Measurements from ENCODE around the gene ABCA9. TPM values are rescaled to one million over a fixed set of nuclear protein-coding genes. Genes with fewer than 3 reads are reported as not detected.
"Not testable (repeated sequence)": the region's sequence is repeated elsewhere in the genome, so short reads cannot be mapped to it uniquely, and the experiment has no call there.

The ABCA9 gene
- total RNA-seq, 1 donor from 2014 or later, result 0.13 TPM

DNA sequence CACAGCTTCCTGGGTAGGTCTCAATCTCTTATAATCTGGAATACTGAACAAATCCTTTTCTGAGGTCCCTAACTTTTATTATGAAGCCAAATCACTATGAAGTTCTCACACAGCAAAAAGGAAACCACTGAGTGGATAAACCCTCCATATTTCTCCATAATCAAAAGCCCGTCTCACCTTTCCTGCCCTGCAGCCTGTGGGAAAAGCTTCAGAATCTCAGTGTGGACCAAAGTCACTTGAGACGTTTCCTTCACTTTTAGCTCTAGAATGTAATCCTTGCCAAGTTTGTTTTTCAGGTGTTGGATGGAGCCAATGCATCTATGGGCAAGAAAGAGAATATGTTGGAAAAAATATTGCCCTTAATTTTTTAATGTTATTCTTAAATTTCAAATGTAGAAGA lies 22.0 kb upstream of the ABCA9 start:
- no peaks in the 10 kb centered on the region for H4K20me1 ChIP-seq (ENCODE audit: low read depth)
- peaks cover 6% of the 10 kb centered on the region for H3K4me1 Mint-ChIP-seq
- no peak overlapping the region for H2AFZ ChIP-seq (replicated peaks)
- H3K9ac ChIP-seq, result no peak overlapping the region
- no peaks in the 10 kb centered on the region for H3K27me3 ChIP-seq
- no peak overlapping the region for H3K4me2 ChIP-seq
- H3K36me3 Mint-ChIP-seq, result no peaks in the 10 kb centered on the region
- no peak overlapping the region for H3K4me3 Mint-ChIP-seq
- peaks cover 14% of the 10 kb centered on the region for H3K9me3 Mint-ChIP-seq
- H3K4me3 ChIP-seq, result no peak overlapping the region
- no peak overlapping the region for H3K27ac Mint-ChIP-seq
- TF ChIP-seq, protein P1, sequence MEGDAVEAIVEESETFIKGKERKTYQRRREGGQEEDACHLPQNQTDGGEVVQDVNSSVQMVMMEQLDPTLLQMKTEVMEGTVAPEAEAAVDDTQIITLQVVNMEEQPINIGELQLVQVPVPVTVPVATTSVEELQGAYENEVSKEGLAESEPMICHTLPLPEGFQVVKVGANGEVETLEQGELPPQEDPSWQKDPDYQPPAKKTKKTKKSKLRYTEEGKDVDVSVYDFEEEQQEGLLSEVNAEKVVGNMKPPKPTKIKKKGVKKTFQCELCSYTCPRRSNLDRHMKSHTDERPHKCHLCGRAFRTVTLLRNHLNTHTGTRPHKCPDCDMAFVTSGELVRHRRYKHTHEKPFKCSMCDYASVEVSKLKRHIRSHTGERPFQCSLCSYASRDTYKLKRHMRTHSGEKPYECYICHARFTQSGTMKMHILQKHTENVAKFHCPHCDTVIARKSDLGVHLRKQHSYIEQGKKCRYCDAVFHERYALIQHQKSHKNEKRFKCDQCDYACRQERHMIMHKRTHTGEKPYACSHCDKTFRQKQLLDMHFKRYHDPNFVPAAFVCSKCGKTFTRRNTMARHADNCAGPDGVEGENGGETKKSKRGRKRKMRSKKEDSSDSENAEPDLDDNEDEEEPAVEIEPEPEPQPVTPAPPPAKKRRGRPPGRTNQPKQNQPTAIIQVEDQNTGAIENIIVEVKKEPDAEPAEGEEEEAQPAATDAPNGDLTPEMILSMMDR (IDR thresholded peaks at IDR 0.05), result no peak
- TF ChIP-seq EZH2phosphoT487 (IDR thresholded peaks at IDR 0.05), result no peak
- TF ChIP-seq EZH2 (IDR thresholded peaks at IDR 0.05), result no peak
- no peak for DNase-seq (ENCODE audit: low spot score)
- no peaks in the 10 kb centered on the region for H3K79me2 ChIP-seq (ENCODE audit: low read depth)
- no peaks in the 10 kb centered on the region for H3F3A ChIP-seq (ENCODE audit: low read depth)
- no peaks in the 10 kb centered on the region for H3K4me1 ChIP-seq
- H3K9me3 ChIP-seq (ENCODE audit: low read depth), result no peaks in the 10 kb centered on the region
- H3K27ac ChIP-seq, result no peak overlapping the region
- H3K36me3 ChIP-seq, result no peaks in the 10 kb centered on the region
- peaks cover 4% of the 10 kb centered on the region for H3K27me3 Mint-ChIP-seq (ENCODE audit: insufficient read depth, low read depth)

DNA sequence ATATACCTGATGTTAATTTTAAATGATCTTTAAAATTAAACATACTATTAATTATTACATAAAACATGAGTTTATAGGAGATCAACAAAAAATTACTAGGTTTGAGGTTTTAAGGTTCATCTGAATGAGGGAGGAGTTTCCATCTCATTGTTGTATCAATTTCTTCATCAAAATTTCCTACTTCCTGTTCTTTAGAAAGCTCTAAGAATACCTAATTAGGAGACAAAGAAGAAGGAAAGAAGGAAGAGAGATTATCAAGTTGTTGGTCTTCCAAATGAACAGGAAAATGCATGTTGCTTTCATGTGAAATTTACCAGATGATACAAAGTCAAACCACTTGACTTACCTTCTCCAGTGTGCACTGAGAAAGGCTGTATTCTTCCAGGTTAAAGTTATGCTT lies 18.1 kb upstream of the ABCA9 start:
- no peaks in the 10 kb centered on the region for H3K36me3 Mint-ChIP-seq
- H3K9me3 ChIP-seq (ENCODE audit: low read depth), result no peaks in the 10 kb centered on the region
- DNase-seq (ENCODE audit: low spot score), result no peak
- no peak overlapping the region for H2AFZ ChIP-seq (replicated peaks)
- H3K27me3 ChIP-seq, result no peaks in the 10 kb centered on the region
- peaks cover 6% of the 10 kb centered on the region for H3K4me1 Mint-ChIP-seq
- no peak overlapping the region for H3K27ac ChIP-seq
- no peaks in the 10 kb centered on the region for H3K79me2 ChIP-seq (ENCODE audit: low read depth)
- H4K20me1 ChIP-seq (ENCODE audit: low read depth), result no peaks in the 10 kb centered on the region
- H3F3A ChIP-seq (ENCODE audit: low read depth), result no peaks in the 10 kb centered on the region
- H3K4me3 Mint-ChIP-seq, result no peak overlapping the region
- no peaks in the 10 kb centered on the region for H3K36me3 ChIP-seq
- no peaks in the 10 kb centered on the region for H3K4me1 ChIP-seq
- no peak overlapping the region for H3K9ac ChIP-seq
- H3K9me3 Mint-ChIP-seq, result peaks cover 19% of the 10 kb centered on the region
- H3K4me3 ChIP-seq, result no peak overlapping the region
- H3K27me3 Mint-ChIP-seq (ENCODE audit: insufficient read depth, low read depth), result peaks cover 3% of the 10 kb centered on the region
- no peak overlapping the region for H3K27ac Mint-ChIP-seq
- H3K4me2 ChIP-seq, result no peak overlapping the region
- TF ChIP-seq EZH2 (IDR thresholded peaks at IDR 0.05), result no peak
- TF ChIP-seq, protein P1 (IDR thresholded peaks at IDR 0.05), result no peak

DNA sequence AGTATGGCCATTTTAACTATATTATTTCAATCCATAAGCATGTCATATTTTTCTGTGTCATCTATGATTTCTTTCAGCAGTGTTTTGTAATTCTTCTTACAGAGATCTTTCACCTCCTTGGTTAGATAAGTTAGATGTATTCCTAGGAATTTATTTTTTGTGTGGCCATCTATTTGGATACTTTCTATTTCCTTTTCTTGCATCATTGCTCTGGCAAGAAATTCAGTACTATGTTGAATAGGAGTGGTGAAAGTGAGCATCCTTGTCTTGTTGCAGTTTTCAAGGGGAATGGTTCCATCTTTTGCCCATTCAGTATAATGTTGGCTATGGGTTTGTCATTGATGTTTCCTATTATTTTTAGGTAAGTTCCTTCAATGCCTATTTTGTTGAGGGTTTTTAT lies 15.1 kb upstream of the ABCA9 start:
- H3K27ac Mint-ChIP-seq, result no peak overlapping the region
- Histone ChIP-seq H3K79me2 (ENCODE audit: low read depth) (no peaks in the 10 kb centered on the region), H2AFZ (replicated peaks) (no peak overlapping the region), H3K4me1 (no peaks in the 10 kb centered on the region), H3K27me3 (no peaks in the 10 kb centered on the region), H3K36me3 (no peaks in the 10 kb centered on the region), H3F3A (ENCODE audit: low read depth) (no peaks in the 10 kb centered on the region), H3K4me2 (no peak overlapping the region), H3K4me3 (no peak overlapping the region), H3K9ac (no peak overlapping the region), H4K20me1 (ENCODE audit: low read depth) (no peaks in the 10 kb centered on the region), H3K9me3 (ENCODE audit: low read depth) (no peaks in the 10 kb centered on the region), H3K27ac (no peak overlapping the region)
- peaks cover 6% of the 10 kb centered on the region for H3K4me1 Mint-ChIP-seq
- H3K9me3 Mint-ChIP-seq, result peaks cover 19% of the 10 kb centered on the region
- TF ChIP-seq EZH2 (IDR thresholded peaks at IDR 0.05) (no peak), EZH2phosphoT487 (IDR thresholded peaks at IDR 0.05) (no peak)
- TF ChIP-seq, protein P1 (IDR thresholded peaks at IDR 0.05), result no peak
- no peak for DNase-seq (ENCODE audit: low spot score)
- H3K27me3 Mint-ChIP-seq (ENCODE audit: insufficient read depth, low read depth), result peaks cover 2% of the 10 kb centered on the region
- no peak overlapping the region for H3K4me3 Mint-ChIP-seq
- no peaks in the 10 kb centered on the region for H3K36me3 Mint-ChIP-seq

- peaks cover 12% of the 10 kb centered on the region for H3K4me1 Mint-ChIP-seq
- H3K27ac Mint-ChIP-seq, result not testable (repeated sequence)
These were observed 12.7 kb upstream of the ABCA9 start for GRCh38 chr17:69073392-69073791.

DNA sequence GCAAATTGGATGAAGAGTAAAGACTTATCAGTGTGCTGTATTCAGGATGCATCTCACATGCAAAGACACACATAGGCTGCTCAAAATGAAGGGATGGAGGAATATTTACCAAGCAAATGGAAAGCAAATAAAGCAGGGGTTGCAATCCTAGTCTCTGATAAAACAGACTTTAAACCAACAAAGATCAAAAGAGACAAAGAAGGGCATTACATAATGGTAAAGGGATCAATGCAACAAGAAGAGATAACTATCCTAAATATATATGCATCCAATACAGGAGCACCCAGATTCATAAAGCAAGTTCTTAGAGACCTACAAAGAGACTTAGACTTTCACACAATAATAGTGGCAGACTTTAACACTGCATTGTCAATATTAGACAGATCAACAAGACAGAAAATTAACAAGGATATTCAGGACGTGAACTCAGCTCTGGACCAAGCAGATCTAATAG lies 12.1 kb upstream of the ABCA9 start:
- not testable (repeated sequence) for H3K27me3 ChIP-seq; H2AFZ ChIP-seq (replicated peaks); H4K20me1 ChIP-seq (ENCODE audit: low read depth); H3K4me3 Mint-ChIP-seq; H3K4me3 ChIP-seq; H3K79me2 ChIP-seq (ENCODE audit: low read depth); H3K9me3 ChIP-seq (ENCODE audit: low read depth); H3K27ac ChIP-seq; H3K4me1 ChIP-seq; H3F3A ChIP-seq (ENCODE audit: low read depth); H3K27me3 Mint-ChIP-seq (ENCODE audit: insufficient read depth, low read depth); H3K27ac Mint-ChIP-seq; H3K36me3 Mint-ChIP-seq; DNase-seq (ENCODE audit: low spot score); H3K9ac ChIP-seq; H3K36me3 ChIP-seq; H3K4me2 ChIP-seq
- H3K9me3 Mint-ChIP-seq, result peaks cover 19% of the 10 kb centered on the region
- H3K4me1 Mint-ChIP-seq, result peaks cover 14% of the 10 kb centered on the region

More at GRCh38 chr17:69073392-69073791, 12.7 kb upstream of the ABCA9 start:
- not testable (repeated sequence) for DNase-seq (ENCODE audit: low spot score); H3F3A ChIP-seq (ENCODE audit: low read depth); H3K27me3 Mint-ChIP-seq (ENCODE audit: insufficient read depth, low read depth); H3K79me2 ChIP-seq (ENCODE audit: low read depth); H2AFZ ChIP-seq (replicated peaks); H4K20me1 ChIP-seq (ENCODE audit: low read depth); H3K9ac ChIP-seq; H3K27ac ChIP-seq; H3K36me3 ChIP-seq; H3K4me3 ChIP-seq; H3K36me3 Mint-ChIP-seq; H3K4me1 ChIP-seq; H3K9me3 ChIP-seq (ENCODE audit: low read depth); H3K27me3 ChIP-seq; H3K4me3 Mint-ChIP-seq; H3K4me2 ChIP-seq
- H3K9me3 Mint-ChIP-seq, result peaks cover 19% of the 10 kb centered on the region

DNA sequence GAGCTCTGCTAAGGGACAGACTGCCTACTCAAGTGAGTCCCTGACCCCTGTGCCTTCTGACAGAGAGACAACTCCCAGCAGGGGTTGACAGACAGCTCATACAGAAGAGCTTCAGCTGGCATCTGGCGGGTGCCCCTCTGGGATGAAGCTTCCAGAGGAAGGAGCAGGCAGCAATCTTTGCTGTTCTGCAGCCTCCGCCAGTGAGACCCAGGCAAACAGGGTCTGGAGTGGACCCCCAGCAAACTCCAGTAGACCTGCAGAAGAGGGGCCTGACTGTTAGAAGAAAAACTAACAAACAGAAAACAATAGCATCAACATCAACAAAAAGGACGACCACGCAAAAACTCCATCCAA lies 10.5 kb upstream of the ABCA9 start:
- not testable (repeated sequence) for H3K27me3 ChIP-seq; H3K4me1 ChIP-seq; H3K9ac ChIP-seq; H3K27me3 Mint-ChIP-seq (ENCODE audit: insufficient read depth, low read depth); H3K9me3 ChIP-seq (ENCODE audit: low read depth); H3K4me3 Mint-ChIP-seq; H3K4me3 ChIP-seq; H3K4me2 ChIP-seq; H3K36me3 ChIP-seq; H3K36me3 Mint-ChIP-seq; H3K79me2 ChIP-seq (ENCODE audit: low read depth); DNase-seq (ENCODE audit: low spot score); H3K27ac ChIP-seq; H4K20me1 ChIP-seq (ENCODE audit: low read depth); H3F3A ChIP-seq (ENCODE audit: low read depth)
- Mint-ChIP-seq H3K9me3 (peaks cover 14% of the 10 kb centered on the region), H3K4me1 (peaks cover 14% of the 10 kb centered on the region), H3K27ac (peak overlapping the region; percentile 54)
- H2AFZ ChIP-seq (replicated peaks), result peak overlapping the region; percentile 82
